GM18951 (cell line): ENCODE data around the gene SNAPIN.
"Not testable (repeated sequence)": the region's sequence is repeated elsewhere in the genome, so short reads cannot be mapped to it uniquely, and the experiment has no call there.

Source experiments
- POLR2A ChIP-seq: IDR thresholded peaks from 4 replicates; pipeline ENCODE4 v1.6.1; 2011; ENCODE audit warnings: mild to moderate bottlenecking; ENCODE audit not compliant: insufficient read length, insufficient read depth; ENCODE audit errors: extremely low read depth
- in situ Hi-C: fragments of 300-500 bp; cut with MboI; formaldehyde crosslinking; loops from one replicate; pipeline ENCODE4 v1.12.0; 2022; ENCODE audit warnings: low sequenced_read_pairs, mixed read lengths, inconsistent platforms; ENCODE audit not compliant: unreplicated experiment

The SNAPIN gene

DNA sequence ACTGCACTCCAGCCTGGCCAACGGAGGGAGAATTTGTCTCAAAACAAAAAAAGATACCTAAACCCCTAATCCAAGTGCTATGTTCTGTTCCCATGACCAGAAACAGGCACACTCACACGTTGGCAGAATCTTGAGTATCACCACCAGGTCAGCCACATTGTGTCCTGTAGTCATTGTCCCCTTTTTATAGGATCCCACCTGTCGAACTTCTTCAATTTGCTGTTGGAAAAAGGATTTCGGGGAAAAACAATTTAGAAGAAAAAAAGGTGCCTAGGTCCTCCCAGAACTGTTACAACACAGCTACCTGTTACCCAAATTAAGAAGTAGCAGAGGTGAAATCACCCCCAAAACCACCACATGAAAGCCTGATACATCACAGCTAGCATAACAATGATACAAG, 8.9 kb downstream of the SNAPIN start:
- TF ChIP-seq POLR2A = no peak
- in situ Hi-C loops = no loop called here

- in situ Hi-C loops = not testable (repeated sequence)
Observed at GRCh38 chr1:153668672-153669071, 10.2 kb downstream of the SNAPIN start.

- in situ Hi-C loops = loop anchor here (10.0 kb wide), 1 partner anchor 315 kb away; the partner anchor contains the start of gene RAB13
- no peak for TF ChIP-seq POLR2A
Observed at GRCh38 chr1:153669606-153670005, 11.1 kb downstream of the SNAPIN start.

GRCh38 chr1:153670257-153670858, 11.9 kb downstream of the SNAPIN start:
- in situ Hi-C loops = loop anchor here (10.0 kb wide), 1 partner anchor 314 kb away; the partner anchor contains the start of gene RAB13

GRCh38 chr1:153670859-153671627, 12.5 kb downstream of the SNAPIN start, which contains the start of gene ILF2:
Gene ILF2 (minus strand): TSS chr1:153670993. CDS start chr1:153670922, 71 bp downstream.
- TF ChIP-seq POLR2A = peak; percentile 83
- in situ Hi-C loops = loop anchor here (10.0 kb wide), 1 partner anchor 314 kb away; the partner anchor contains the start of gene RAB13

More at GRCh38 chr1:153670257-153670858, 11.9 kb downstream of the SNAPIN start:
- TF ChIP-seq POLR2A = no peak

DNA sequence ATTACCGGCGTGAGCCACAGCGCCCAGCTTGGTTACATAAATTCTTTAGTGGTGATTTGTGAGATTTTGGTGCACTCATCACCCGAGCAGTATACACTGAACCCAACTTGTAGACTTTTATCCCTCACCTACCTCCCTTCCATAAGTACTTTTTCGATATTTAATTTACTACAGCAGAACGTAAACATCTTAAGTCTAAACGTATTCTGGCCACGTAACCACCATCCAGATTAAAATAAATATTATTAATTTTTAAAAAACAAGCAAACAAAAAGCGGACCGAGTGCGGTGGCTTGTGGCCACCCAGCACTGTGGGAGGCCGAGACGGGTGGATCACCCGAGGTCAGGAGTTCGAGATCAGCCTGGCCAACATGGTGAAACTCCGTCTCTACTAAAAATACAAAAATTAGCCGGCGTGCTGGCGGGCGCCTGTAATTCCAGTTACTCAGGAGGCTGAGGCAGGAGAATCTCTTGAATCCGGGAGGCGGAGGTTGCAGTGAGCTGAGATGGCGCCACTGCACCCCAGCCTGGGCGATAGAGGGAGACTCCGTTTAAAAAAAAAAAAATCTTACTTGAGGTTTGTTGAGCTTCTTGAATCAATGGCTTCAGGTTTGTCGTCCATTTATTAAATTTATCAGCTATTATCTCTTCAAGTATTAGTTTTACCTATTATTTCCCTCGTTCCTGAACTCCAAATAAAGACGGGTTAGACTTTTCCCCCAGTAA, 13.3 kb downstream of the SNAPIN start:
- in situ Hi-C loops = loop anchor here (10.0 kb wide), 1 partner anchor 313 kb away; the partner anchor contains the start of gene RAB13

GRCh38 chr1:153673511-153673910, 15.0 kb downstream of the SNAPIN start:
- in situ Hi-C loops = loop anchor here (10.0 kb wide), 1 partner anchor 311 kb away; the partner anchor contains the start of gene RAB13
- no peak for TF ChIP-seq POLR2A

GRCh38 chr1:153677718-153678518, 19.4 kb downstream of the SNAPIN start:
- in situ Hi-C loops = loop anchor here (5.0 to 10.0 kb wide), 2 partner anchors 69 to 307 kb away; partner anchors contain the start of gene RAB13

GRCh38 chr1:153678519-153679336, 20.2 kb downstream of the SNAPIN start, which contains the start of gene NPR1:
Gene NPR1 (plus strand): TSS chr1:153678688. CDS start chr1:153679109, 421 bp downstream.
- in situ Hi-C loops = loop anchor here (5.0 to 10.0 kb wide), 2 partner anchors 69 to 306 kb away; partner anchors contain the start of gene RAB13
- TF ChIP-seq POLR2A = no peak

More at GRCh38 chr1:153677718-153678518, 19.4 kb downstream of the SNAPIN start:
- no peak for TF ChIP-seq POLR2A

DNA sequence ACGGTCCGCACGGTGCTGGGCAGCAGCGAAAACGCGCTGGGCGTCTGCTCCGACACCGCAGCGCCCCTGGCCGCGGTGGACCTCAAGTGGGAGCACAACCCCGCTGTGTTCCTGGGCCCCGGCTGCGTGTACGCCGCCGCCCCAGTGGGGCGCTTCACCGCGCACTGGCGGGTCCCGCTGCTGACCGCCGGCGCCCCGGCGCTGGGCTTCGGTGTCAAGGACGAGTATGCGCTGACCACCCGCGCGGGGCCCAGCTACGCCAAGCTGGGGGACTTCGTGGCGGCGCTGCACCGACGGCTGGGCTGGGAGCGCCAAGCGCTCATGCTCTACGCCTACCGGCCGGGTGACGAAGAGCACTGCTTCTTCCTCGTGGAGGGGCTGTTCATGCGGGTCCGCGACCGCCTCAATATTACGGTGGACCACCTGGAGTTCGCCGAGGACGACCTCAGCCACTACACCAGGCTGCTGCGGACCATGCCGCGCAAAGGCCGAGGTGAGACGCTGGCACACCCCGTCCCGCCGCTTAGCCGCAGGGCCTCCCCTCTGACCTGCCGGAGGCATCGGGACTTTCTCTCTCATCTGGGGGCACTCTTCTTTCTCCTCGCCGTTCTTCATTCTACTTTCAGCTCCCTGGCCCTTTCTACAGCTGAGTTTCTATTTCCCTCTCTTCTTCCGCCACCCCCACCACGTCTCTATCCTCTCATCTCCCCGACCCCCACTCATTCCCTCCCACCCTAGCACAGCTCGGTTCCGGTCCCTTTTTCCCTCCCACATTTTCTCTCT, 21.0 kb downstream of the SNAPIN start:
- in situ Hi-C loops = loop anchor here (5.0 to 10.0 kb wide), 2 partner anchors 68 to 305 kb away; partner anchors contain the start of gene RAB13
- no peak for TF ChIP-seq POLR2A

GRCh38 chr1:153680120-153680403, 21.6 kb downstream of the SNAPIN start:
- in situ Hi-C loops = no loop called here

More at GRCh38 chr1:153680120-153680403, 21.6 kb downstream of the SNAPIN start:
- no peak for TF ChIP-seq POLR2A
